Fibroblast of pulmonary artery (primary cell): Measurements from ENCODE around the gene FOXJ3.

Experiments
- DNase-seq: peaks from one replicate; pipeline ENCODE4 v3.0.0-alpha.2; 2010; ENCODE audit warnings: low read depth
- H3K4me3 ChIP-seq: replicated peaks from 2 replicates; pipeline ENCODE4 v1.5.1; 2011; ENCODE audit warnings: low read depth, mild to moderate bottlenecking, control low read depth, low read length, moderate library complexity
- CTCF ChIP-seq: IDR thresholded peaks from 2 replicates; pipeline ENCODE4 v1.5.1; 2011; ENCODE audit warnings: mild to moderate bottlenecking, control low read depth, low read length, inconsistent platforms; ENCODE audit errors: missing control alignments

FOXJ3 gene

GRCh38 chr1:42260376-42261070 lies 74.5 kb downstream of the FOXJ3 start:
- DNase-seq, result no peak
- TF ChIP-seq CTCF, result no peak
- no peak overlapping the region for H3K4me3 ChIP-seq

- no peak overlapping the region for H3K4me3 ChIP-seq
- TF ChIP-seq CTCF, result no peak
- DNase-seq, result peak; percentile 21
These were observed 75.3 kb downstream of the FOXJ3 start for GRCh38 chr1:42259739-42260064.

GRCh38 chr1:42259059-42259738 lies 75.8 kb downstream of the FOXJ3 start:
- H3K4me3 ChIP-seq, result no peak overlapping the region
- DNase-seq, result peak; percentile 59
- TF ChIP-seq CTCF, result no peak

- H3K4me3 ChIP-seq, result no peak overlapping the region
- DNase-seq, result no peak
- no peak for TF ChIP-seq CTCF
These were observed 76.8 kb downstream of the FOXJ3 start for GRCh38 chr1:42258218-42258617.

- no peak for TF ChIP-seq CTCF
- DNase-seq, result no peak
These were observed 84.0 kb downstream of the FOXJ3 start for GRCh38 chr1:42251042-42251441.

GRCh38 chr1:42250164-42250563 lies 84.9 kb downstream of the FOXJ3 start:
- DNase-seq, result no peak
- H3K4me3 ChIP-seq, result no peak overlapping the region
- no peak for TF ChIP-seq CTCF

More at GRCh38 chr1:42251042-42251441, 84.0 kb downstream of the FOXJ3 start:
- H3K4me3 ChIP-seq, result no peak overlapping the region
